Chondrocyte (in vitro differentiated cells): ENCODE measurements around the gene FAF1. TPM values are rescaled to one million over a fixed set of nuclear protein-coding genes. Genes with fewer than 3 reads are reported as not detected.
A peak's percentile ranks its signal among the peaks of the same experiment; 100 is the strongest.

Experiments used
- DNase-seq: peaks from one replicate; pipeline ENCODE4 v3.0.0; 2021; ENCODE audit warnings: mixed read lengths, low spot score
- H3K27ac Mint-ChIP-seq: one replicate; pipeline ENCODE4 v1.8.0; 2021; ENCODE audit warnings: mild to moderate bottlenecking, moderate library complexity, mixed read lengths; ENCODE audit not compliant: unreplicated experiment
- H3K27me3 Mint-ChIP-seq: 2 replicates; pipeline ENCODE4 v1.8.0; 2021; ENCODE audit warnings: low read depth, mixed read lengths
- H3K36me3 Mint-ChIP-seq: 2 replicates; pipeline ENCODE4 v1.8.0; 2021; ENCODE audit warnings: low read depth, mixed read lengths
- H3K4me1 Mint-ChIP-seq: 2 replicates; pipeline ENCODE4 v1.8.0; 2021; ENCODE audit warnings: low read depth, mild to moderate bottlenecking, mixed read lengths
- H3K4me3 Mint-ChIP-seq: one replicate; pipeline ENCODE4 v1.8.0; 2021; ENCODE audit warnings: mild to moderate bottlenecking, moderate library complexity, mixed read lengths; ENCODE audit not compliant: unreplicated experiment
- H3K9me3 Mint-ChIP-seq: 2 replicates; pipeline ENCODE4 v1.8.0; 2021; ENCODE audit warnings: low read depth, mixed read lengths
- CTCF ChIP-seq: fragments of 200-600 bp; sonication (generic); IDR thresholded peaks from 2 replicates; pipeline ENCODE4 v1.5.0; 2021; ENCODE audit warnings: antibody characterized with exemption, mild to moderate bottlenecking, moderate library complexity
- total RNA-seq: library from RNA; stranded (reverse); gene quantifications from 3 replicates; pipeline ENCODE4 v1.2.1, GENCODE V29; 2021

The FAF1 gene
- total RNA-seq, 1 donor from 2014 or later = 38.7 TPM

- peak overlapping the region; percentile 41 for H3K4me3 Mint-ChIP-seq
- H3K36me3 Mint-ChIP-seq = peaks cover 7% of the 10 kb centered on the region
- no peak for DNase-seq
- TF ChIP-seq CTCF = no peak
- peaks cover 70% of the 10 kb centered on the region for H3K27me3 Mint-ChIP-seq
- H3K9me3 Mint-ChIP-seq = peaks cover 6% of the 10 kb centered on the region
- H3K27ac Mint-ChIP-seq = no peak overlapping the region
- H3K4me1 Mint-ChIP-seq = peaks cover 27% of the 10 kb centered on the region
Measured at GRCh38 chr1:50416553-50417453, 543.3 kb downstream of the FAF1 start.

GRCh38 chr1:50416150-50416527 is 543.9 kb downstream of the FAF1 start:
- no peak for DNase-seq
- Mint-ChIP-seq H3K27me3 (peaks cover 67% of the 10 kb centered on the region), H3K36me3 (peaks cover 7% of the 10 kb centered on the region), H3K9me3 (peaks cover 6% of the 10 kb centered on the region), H3K27ac (no peak overlapping the region), H3K4me3 (no peak overlapping the region), H3K4me1 (peaks cover 23% of the 10 kb centered on the region)
- TF ChIP-seq CTCF = no peak

GRCh38 chr1:50415235-50416149 is 544.6 kb downstream of the FAF1 start:
- peaks cover 7% of the 10 kb centered on the region for H3K36me3 Mint-ChIP-seq
- TF ChIP-seq CTCF = no peak
- peaks cover 22% of the 10 kb centered on the region for H3K4me1 Mint-ChIP-seq
- DNase-seq = no peak
- no peak overlapping the region for H3K27ac Mint-ChIP-seq
- H3K4me3 Mint-ChIP-seq = no peak overlapping the region
- peaks cover 69% of the 10 kb centered on the region for H3K27me3 Mint-ChIP-seq
- H3K9me3 Mint-ChIP-seq = peaks cover 6% of the 10 kb centered on the region

GRCh38 chr1:50414853-50415234 is 545.2 kb downstream of the FAF1 start:
- Mint-ChIP-seq H3K9me3 (peaks cover 6% of the 10 kb centered on the region), H3K27ac (no peak overlapping the region), H3K4me1 (peaks cover 16% of the 10 kb centered on the region), H3K27me3 (peaks cover 69% of the 10 kb centered on the region), H3K4me3 (no peak overlapping the region), H3K36me3 (peaks cover 6% of the 10 kb centered on the region)
- no peak for DNase-seq
- TF ChIP-seq CTCF = no peak

GRCh38 chr1:50412813-50413476 is 547.1 kb downstream of the FAF1 start:
- peaks cover 9% of the 10 kb centered on the region for H3K9me3 Mint-ChIP-seq
- peaks cover 4% of the 10 kb centered on the region for H3K36me3 Mint-ChIP-seq
- no peak overlapping the region for H3K27ac Mint-ChIP-seq
- H3K4me3 Mint-ChIP-seq = no peak overlapping the region
- peaks cover 69% of the 10 kb centered on the region for H3K27me3 Mint-ChIP-seq
- H3K4me1 Mint-ChIP-seq = peaks cover 13% of the 10 kb centered on the region
- no peak for DNase-seq
- TF ChIP-seq CTCF = no peak
